ENCODE measurements around the gene METTL25B.

METTL25B gene

GRCh38 chr1:156748670-156749418, 20.6 kb downstream of the METTL25B start:
- no peak for TF ChIP-seq CTCF (IDR thresholded peaks at IDR 0.05; ENCODE audit: low read depth, low read length, missing control alignments)
- H3K4me3 ChIP-seq (replicated peaks; ENCODE audit: low read depth, low read length): peak overlapping the region; percentile 94
- DNase-seq (ENCODE audit: extremely low read depth, low read depth): no peak

- peak overlapping the region; percentile 94 for H3K4me3 ChIP-seq (replicated peaks; ENCODE audit: low read depth, low read length)
- TF ChIP-seq CTCF (IDR thresholded peaks at IDR 0.05; ENCODE audit: low read depth, low read length, missing control alignments): no peak
- no peak for DNase-seq (ENCODE audit: extremely low read depth, low read depth)
Measured at GRCh38 chr1:156749419-156750118, 21.3 kb downstream of the METTL25B start.

- no peak for TF ChIP-seq CTCF (IDR thresholded peaks at IDR 0.05; ENCODE audit: low read depth, low read length, missing control alignments)
- DNase-seq (ENCODE audit: extremely low read depth, low read depth): no peak
- peak overlapping the region; percentile 94 for H3K4me3 ChIP-seq (replicated peaks; ENCODE audit: low read depth, low read length)
Measured at GRCh38 chr1:156750191-156750672, 22.0 kb downstream of the METTL25B start.

GRCh38 chr1:156750711-156751450, 22.6 kb downstream of the METTL25B start:
- peak overlapping the region; percentile 94 for H3K4me3 ChIP-seq (replicated peaks; ENCODE audit: low read depth, low read length)

GRCh38 chr1:156751451-156751756, 23.1 kb downstream of the METTL25B start, which contains the start of gene HDGF:
Gene HDGF, minus strand, starts transcription at chr1:156751675. Its CDS starts 246 bp downstream, at chr1:156751429.
- DNase-seq (ENCODE audit: extremely low read depth, low read depth): no peak

More at GRCh38 chr1:156750711-156751450, 22.6 kb downstream of the METTL25B start:
- no peak for DNase-seq (ENCODE audit: extremely low read depth, low read depth)
- no peak for TF ChIP-seq CTCF (IDR thresholded peaks at IDR 0.05; ENCODE audit: low read depth, low read length, missing control alignments)

More at GRCh38 chr1:156751451-156751756, 23.1 kb downstream of the METTL25B start, which contains the start of gene HDGF:
- no peak for TF ChIP-seq CTCF (IDR thresholded peaks at IDR 0.05; ENCODE audit: low read depth, low read length, missing control alignments)
- peak within 1 kb of the TSS; percentile 94 for H3K4me3 ChIP-seq (replicated peaks; ENCODE audit: low read depth, low read length)

Data from HFF-Myc (cell line).